GM19240 (cell line): ENCODE measurements around the gene BNIP5.

ENCODE experiments used
- DNase-seq: peaks from one replicate; pipeline ENCODE4 v3.0.0; 2011; ENCODE audit warnings: low spot score; ENCODE audit not compliant: insufficient read length

The BNIP5 gene, protein sequence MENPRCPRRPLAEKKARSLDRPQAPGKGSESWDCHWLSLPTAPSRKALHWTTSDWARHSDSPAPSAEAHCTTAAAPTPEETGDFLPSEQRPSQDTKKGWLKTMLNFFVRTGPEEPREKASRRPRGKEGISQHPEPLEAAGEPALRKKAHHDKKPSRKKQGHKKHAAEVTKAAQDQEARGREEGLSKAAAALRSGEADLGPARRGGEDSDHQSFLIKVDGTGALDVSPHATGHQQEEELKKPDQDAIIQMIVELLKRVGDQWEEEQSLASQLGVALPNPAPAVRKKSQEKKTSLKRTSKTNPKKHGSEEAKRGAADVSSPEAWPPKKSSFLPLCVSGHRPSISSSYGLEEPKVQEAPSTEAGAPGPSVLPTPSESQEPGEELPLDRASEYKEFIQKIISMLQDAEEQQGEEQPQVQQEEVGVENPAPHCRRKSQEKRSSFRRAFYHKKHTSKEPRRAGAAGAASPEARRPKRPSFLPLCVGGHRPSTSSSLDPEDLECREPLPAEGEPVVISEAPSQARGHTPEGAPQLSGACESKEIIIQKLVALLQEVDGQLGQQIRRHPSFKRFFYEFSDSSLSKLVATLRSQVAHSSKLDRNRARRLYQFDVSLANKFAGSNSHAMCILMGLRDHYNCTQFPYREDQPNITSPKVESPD

DNA sequence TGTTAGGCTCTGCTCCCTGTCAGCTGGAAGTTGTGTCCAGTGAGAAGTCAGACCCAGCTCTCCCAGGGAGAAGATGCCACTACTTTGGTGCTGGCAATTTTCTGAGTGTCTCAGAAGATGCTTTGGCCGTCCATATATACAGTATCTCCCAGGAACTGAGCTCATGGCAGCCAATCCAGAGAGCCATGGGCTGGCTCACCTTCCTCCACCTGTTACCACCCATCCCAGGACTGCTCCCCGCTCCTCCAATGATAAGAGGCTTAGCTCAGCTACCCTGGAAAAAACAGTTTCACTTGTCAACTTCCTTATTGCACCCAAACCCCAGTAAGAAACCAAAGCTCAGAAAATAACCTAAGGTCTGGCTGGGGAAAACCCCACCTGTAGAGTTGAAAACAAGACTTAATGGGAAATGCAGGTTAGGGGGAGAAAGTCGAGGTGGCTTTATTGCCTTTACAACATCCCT, at the start of gene BNIP5:
Gene BNIP5, minus strand, starts transcription at position 110 of the 463 bp plus-strand sequence. CDS start 6,198 bp downstream, outside the sequence.
- no peak for DNase-seq

DNA sequence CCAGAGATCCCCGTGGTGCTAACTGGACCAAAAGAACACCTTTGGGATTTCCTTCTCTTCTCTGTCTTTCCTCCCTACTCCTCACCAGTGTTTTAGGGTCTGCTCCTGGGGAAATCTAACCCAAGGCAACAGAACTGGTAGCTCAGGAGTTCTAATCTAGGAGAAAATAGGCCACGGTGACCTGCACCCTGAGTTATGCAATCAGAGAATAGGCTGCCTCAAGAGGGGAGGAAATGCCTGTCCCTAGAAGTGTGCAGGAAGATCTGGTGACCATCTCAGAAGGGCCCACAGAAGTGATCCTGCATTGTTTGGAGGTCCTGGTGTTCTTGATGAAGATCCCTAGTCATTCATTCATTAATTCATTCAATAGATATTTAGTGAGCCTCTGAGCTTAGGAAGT, 47.4 kb upstream of the BNIP5 start:
- no peak for DNase-seq

DNA sequence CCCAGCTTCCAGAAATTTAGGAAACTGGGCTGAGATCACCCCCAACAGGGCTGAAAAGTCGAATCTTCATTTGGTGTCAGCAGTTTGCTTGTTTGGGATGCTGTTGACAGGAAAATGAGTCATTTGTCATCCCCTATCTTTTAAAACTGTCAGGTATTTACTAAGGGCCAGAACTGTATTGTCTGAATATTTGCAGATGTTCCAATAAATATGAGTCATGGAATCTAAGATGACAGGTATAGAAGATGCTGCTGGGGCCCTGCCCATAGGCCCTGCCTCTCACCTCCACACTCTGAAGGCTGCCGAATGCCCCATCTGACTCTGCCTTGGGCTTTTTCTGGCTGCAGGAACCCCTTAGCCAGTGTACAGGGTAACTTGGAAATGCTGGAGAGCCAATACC, 46.9 kb upstream of the BNIP5 start:
- no peak for DNase-seq

DNA sequence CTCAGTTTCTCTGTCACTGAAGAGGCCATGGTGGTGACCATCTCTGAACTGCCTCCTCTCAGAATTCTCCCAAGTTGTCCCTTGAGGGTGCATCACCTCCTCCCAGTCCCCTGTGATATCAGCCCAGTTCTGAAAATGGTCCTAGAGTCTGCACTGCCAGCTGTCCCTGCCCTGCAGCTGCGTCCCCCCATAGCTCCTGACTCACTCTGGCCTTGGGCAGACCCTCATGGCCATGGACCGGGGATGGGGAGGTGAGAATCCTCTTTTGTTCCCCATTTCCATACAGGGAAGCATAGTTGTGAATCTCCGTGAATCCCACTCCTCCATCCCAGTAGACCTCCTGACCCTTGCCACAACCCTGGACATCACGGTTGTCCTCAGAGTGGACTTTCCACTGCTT, 46.3 kb upstream of the BNIP5 start:
- no peak for DNase-seq

DNA sequence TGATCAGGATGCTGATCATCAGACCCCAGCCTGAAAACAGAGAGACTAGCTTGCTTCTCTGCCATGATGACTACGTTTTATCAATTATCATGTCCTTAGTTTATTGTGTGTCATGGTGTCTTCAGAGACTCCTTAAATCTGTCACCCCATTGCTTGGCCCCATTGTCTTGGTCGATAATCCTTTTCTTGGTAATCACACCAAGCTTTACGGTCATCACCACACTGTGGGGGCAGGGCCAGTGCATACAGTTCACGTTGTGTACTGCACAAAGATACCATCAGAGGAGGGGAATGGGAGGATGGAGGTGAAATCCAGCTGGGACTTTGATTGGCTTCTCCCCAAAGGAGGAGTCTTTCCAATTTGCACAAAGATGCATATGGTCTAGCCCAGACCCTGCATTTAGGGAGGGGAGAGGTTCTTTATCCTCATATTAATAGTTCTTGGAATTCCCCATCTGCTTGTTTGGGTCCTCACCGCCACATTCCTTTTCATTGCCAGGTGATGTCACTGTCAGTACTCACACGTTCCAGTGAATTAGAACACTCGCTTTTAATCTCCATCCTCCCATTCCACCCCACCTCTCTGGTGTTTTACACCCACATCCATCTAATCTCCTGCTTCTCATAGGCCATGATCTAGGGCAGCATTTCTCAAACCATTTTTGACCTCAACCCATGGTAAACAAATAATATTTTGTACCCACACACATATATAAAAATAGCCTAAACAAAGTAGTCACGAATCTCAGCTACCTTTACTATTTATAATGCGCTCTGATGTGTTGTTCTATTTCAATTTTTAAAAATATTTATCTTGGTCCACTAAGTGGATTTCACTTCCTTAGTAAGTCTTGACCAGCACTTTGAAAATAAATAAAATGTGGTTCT, 45.1 kb upstream of the BNIP5 start:
- no peak for DNase-seq

DNA sequence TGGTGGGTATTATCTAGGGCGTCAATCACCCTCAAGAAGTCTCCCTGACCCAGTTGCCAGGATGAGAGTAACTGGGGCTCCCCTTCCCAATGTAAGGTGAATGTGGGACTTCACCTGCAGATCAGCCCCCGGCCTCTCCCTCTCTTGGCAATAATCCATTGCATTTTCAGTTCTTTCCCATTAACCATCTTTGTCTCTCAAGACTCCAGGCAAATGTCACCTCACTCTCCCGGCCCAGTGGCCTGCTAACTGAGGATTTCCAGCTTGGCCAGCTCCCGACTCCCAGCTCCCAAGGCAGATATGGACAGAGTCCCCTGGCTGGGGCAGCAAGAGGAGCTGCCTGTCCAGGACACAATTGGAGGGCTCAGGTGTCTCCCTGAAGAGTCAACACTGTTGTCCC, 43.5 kb upstream of the BNIP5 start:
- DNase-seq: no peak

DNA sequence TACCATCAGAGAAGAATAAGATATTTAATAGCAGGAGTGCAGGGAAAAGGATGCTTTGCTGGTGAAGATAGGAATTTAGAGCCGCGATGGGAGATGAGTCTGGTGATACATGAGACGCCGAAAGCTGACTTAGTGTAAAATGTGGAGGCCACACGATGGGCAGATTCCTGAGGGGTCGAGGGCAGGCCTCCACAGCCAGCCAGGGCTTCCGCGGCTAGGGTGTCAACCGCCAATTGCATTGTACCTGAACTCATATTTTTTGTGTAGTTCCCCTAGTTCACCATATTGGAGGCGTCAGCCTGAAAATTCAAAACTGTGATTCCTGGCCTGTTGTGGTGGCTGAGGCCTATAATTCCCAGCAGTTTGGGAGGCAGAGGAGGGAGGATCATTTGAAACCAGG, 42.2 kb upstream of the BNIP5 start:
- DNase-seq: no peak

DNA sequence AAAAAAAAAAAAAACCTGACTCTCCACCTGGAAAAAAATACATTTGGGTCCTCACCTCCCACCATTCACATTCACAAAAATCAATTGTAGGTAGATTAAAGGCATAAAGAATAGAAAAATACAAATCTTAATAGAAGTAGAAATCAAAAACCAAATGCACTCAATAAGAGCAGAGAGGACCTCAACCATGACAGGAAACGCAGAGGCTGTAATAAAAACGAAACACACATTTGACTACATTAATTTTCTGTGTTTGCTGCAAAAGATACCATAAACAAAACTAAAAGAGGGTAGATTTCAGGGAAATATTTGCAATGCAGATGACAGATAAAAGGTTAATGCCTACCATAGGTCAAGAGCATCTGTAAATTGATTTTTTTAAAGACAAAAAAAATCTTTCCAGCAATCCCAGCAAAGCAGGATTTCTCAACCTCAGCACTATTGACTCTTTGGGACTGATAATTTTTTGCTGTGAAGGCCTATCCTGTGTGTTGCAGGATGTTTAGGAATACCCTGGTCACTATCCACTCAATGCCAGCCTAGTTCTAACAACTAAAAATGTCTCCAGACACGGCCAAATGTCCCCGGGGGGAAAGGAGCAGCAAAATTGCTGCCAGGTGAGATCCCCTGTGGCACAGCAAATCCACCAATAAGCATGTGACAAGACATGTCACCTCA, 41.7 kb upstream of the BNIP5 start:
- no peak for DNase-seq

DNA sequence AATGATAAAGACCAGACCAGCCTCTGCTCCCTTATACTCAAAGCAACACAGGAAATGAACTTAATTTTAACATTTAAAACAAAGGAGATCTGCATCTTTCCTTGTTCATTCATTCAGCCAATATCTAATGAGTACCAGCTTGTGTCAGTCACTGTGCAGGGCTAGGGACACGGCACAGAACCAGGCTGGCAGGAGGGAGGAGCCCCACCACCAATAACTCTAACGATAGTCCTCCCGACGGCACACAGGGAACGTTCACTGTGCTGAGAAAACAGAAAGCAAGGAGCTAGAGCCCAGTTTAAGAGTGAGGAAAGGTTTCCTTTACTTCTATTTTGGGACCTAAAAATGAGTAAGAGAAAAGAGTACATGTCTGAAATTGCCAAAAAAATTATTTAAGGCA, 40.9 kb upstream of the BNIP5 start:
- DNase-seq: no peak

DNA sequence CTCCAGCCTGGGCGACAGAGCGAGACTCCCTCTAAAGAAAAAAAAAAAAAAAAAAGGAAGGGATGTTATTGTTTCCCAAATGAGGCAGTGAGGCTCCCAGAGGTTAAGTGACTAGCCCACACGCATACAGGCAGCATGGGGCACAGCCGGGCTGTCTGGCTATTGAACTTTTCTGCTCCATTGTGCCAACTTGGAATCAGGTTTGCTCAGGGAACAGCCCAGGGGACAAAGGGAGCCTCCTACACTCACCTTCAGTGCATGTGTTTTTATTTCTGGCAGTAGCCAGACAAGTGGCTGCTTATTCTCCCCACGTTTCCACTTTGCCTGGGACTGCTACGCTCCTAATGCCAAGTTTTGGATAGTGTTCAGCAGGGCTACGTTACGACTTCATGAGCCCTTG, 40.1 kb upstream of the BNIP5 start:
- DNase-seq: no peak

DNA sequence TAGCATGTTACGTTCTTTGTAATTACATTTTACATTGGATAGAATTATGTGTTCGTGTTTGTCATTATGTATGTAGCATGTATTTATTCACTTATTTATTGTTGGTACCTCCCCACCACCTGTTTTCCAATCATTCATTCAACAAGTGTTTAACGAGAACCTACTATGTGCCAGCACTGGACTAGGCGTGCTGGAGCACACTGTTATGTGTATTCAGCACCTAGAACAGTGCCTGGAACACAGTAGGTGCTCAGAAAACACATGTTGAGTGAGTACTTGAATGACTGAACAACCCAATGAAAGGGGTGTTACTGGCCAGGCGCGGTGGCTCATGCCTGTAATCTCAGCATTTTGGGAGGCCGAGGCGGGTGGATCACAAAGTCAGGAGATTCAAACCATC, 39.5 kb upstream of the BNIP5 start:
- DNase-seq: no peak

DNA sequence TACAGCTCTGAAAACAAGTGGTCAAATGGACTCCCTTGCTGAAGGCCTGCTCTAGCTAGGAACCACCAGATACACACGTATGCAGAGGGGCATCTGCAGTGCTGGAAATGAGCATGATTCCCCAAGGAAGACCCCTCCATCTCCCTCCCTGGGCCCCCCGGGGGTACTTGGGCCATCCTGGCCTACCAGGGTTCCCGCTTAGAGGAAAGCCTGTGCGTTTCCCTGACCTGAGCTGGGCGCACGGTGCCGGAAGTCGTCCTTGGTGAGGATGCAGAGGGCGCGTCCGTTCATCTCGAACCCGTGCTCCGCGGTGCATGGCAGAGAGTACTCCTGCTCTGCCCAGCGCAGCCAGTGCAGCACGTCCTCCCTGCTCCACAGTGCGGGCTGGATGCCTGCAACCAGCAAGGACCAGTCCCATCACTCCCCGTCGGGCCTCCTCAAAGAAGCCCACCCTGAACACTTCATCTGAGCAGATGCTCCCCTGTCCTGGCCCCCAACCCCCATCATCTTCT, 39.0 kb upstream of the BNIP5 start:
- no peak for DNase-seq

DNA sequence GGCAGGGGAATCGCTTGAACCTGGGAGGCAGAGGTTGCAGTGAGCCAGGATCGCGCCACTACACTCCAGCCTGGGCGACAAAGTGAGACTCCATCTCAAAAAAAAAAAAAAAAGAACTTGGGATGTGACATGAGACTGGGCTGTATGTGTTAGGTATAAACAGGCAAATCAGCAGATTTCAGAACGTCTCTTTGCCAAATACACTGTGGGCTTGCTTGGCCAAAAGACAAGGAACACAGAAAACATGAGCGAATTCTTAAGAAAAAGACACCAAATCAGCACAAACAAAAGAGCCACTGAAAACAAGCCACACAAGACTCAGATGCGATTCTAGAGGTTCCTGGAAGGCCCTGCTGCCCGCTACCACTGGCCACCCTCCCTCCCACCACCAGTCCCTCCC, 38.3 kb upstream of the BNIP5 start:
- DNase-seq: no peak

DNA sequence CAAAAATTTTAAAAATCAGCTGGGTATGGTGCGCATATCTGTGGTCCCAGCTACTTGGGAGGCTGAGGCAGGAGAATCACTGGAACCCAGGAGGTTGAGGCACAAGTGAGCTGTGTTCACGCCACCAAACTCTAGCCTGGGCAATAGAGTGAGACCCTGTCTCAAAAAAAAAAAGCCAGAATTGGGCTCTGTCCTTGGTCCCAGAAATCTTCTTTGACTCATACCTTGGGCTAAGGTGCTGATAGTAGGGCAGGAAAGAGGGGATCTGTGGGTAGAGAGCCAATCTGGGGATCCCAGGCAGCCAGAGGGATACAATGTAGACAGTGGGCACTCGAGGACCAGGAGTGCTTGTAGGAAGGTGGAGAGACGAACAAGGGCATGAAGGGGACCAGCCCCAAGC, 37.5 kb upstream of the BNIP5 start:
- no peak for DNase-seq

DNA sequence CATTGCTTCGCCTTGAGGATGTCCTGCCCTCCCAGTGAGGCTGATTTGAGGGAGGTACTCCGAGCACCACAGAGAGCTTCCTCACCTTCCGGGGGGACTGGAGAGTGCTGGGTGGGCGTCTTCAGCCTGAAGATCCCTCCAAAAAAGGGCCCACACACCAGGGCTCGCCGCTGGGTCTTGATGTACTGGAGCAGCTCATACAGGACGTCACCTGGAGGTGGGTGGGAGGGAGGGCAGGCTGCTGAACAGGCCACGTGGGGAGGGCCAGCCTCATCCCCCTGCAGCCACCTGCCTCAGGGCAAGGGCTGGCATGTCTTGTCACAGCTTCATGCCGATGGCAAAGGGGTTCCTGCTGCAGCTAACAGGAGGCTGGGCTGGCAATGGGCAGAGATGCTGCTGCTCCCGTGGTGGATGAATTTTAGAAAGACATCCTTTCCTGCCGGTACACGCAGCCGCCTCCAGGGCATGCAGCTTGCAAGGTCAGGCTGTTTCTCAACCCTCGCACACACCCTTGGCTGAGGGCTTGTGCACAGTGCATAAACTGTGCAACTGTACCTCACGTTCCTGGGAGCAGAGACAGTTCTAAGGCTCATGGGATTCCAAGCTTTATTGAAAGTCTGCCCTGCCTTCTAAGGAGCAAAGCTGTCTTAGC, 36.8 kb upstream of the BNIP5 start:
- no peak for DNase-seq

DNA sequence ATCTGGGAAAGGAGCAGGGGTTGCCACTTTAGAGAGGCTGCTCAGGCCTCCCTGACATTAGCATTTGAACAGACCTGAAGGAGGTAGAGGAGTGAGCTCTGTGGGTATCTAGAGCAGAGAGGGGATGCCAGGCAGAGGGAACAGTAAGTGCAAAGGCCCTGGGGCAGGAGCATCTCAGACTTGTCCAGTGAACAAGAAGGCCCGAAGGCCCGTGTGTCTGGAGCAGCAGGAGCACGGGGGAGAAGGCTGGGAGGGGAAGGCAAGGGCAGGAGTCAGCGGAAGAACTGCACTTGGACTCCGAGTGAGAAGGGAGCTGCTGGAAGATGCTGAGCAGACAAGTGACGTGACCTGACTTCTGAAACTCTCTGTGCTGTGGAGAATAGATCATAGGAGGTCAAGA, 35.4 kb upstream of the BNIP5 start:
- DNase-seq: no peak

DNA sequence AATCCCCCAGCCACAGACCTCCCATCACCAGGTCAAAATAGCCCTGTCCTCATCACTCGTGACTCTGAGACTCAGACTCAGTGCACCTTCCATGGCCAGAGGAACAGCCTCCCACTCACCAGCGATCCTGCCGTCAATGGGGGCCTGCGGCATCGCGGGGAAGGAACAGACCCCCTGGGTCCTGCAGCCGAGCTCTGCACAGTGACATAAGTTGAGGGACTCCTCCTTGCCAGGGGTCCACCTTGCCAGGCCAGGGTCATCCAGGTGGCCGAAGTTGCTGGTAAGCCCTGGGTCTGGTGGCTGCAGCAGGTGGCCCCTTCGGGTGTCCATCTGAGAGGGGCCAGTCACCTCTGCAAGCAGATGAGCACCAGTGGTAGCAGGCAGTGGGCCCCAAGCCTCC, 34.5 kb upstream of the BNIP5 start:
- DNase-seq: no peak

DNA sequence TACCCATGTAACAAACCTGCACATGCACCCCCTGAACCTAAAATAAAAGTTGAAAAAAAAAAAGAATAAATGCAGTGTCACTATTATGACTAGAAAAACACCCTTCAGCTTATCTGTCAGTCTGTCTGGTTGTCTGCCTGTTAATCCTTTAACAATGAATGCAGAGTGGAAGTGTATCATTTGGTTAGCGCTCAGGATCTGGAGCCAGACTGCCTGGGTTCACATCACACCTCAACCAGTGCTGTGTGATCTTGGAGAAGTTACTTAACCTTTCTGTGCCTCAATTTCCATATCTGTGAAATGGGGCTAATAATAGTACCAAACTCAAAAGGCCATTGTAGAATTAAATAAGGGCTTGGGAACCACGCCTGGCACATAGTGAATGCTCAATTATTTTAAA, 34.0 kb upstream of the BNIP5 start:
- no peak for DNase-seq

DNA sequence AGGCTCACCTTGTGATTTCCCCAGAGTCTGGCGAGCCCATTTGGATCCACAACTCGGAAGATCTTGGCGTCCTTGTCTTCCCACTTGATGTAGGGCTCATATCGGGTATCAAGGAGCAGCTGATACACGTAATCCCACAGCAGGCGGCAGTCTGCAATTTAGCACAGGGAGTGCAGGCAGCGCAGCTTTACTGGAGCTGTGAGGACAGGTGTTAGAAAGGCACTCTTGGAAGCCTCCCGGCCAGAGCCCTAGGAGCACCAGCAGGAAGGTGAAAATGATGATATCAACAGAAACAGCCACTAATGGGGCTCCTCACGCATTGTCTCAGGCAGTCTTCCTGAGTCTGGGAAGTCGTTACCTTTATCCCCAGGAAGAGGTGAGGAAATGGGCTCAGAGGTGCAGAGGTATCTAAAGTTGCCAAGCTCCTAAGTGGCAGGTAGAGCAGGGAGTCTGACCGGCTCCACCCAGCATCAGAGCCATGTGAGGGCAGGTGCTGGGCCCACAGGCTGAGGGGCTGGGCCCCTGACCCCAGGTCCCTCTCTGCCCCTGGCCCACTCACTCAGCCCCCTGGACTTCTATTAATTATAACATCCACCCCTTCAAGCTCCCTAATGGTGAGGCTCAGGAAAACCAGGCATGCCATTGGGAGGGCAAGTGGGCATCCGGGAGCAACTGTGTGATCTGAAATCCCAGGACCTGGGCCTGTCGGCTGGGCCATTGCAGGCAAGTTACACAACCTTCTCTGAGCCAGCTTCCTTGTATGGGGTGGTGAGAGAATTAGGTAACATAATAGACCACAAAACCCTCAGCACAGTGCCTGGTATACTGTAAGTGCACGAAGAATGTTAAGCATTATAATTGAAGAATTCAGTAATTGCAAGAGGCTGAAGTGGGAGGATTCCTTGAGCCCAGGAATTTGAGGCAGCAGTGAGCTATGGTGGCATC, 32.5 kb upstream of the BNIP5 start:
- DNase-seq: no peak

DNA sequence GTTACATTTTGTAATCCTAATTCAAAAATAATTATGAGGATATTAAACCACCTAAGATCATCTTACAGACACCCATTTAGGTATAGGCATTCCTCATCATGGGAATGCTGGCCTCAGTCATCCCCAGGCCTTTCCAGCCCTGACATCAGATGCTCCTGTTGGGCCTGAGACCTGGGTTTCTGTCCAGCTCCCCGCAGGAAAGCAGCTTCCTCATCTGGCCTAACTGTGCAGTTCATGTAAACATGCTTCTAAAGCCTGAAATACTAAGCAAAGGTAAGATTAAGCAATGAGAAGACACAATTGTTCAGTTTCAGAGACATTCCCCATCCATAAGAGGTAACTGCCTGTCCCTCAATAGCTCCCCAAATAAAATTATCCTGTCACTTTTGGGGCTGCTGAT, 31.7 kb upstream of the BNIP5 start:
- DNase-seq: no peak
